HG03565 (cell line): Measurements from ENCODE around the gene STAT1.
A peak's percentile ranks its signal among the peaks of the same experiment; 100 is the strongest.

ENCODE experiments used
- ATAC-seq: cut with Tn5 transposase; IDR thresholded peaks from one replicate; pipeline ENCODE4 v1.9.1; 2021; ENCODE audit warnings: mild to moderate bottlenecking, moderate library complexity; ENCODE audit not compliant: unreplicated experiment

Gene STAT1

DNA sequence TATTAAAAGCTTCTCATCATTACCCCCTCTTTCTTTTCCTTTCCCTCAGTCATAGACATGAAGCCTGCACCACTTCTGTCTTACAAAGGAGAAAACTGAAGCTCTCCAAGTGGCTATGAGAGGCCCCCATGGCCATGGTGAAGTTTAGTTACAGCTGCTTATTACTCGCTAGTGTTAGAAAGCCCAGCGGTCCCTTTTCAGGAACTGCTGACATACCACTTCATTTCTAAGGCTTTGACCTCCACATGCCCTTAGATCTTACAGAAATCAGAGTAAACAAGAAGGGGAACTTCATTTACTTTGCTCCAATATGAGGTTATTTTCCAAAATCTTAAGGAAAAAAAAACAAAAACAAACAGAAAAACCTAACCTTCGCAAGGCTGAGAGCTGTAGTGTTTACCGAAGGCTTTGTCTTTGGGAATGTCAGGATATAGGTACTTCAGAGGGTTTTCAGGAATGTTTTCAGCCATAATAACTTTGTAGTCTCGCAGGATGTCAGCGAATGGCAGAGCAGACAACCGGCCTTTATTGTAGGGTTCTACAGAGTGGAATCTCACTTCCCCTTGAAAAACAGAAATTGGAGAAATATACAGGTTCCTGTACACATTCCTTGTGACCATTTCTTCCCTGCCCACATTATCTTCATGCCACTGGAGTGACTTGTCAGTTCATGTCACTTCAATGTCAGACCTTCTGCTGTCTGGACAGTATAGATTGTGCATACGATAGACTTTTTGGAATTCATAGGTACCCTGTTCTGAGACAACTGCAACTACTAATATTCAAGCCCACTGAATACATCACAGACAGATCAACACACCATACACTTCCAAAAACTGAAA, 18.8 kb upstream of the STAT1 start:
- ATAC-seq = no peak

DNA sequence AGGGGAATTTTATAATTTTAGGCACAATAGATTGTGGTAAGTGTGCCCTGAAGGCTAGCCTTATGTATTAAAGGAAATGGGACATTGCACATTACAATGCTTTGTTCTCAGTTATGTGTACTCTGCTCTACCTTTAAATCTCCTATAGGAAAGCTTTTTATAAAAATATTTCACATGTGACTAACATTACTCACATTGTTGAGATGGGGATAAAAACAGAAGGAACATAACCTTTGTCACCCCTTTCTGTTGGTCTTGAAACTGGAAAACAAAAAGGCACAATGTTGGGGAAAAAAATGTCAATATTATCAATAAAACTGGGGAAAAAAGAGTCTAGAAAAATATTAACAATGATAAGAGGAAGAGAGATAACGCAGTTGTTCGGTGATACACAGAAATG, 17.3 kb upstream of the STAT1 start:
- no peak for ATAC-seq

DNA sequence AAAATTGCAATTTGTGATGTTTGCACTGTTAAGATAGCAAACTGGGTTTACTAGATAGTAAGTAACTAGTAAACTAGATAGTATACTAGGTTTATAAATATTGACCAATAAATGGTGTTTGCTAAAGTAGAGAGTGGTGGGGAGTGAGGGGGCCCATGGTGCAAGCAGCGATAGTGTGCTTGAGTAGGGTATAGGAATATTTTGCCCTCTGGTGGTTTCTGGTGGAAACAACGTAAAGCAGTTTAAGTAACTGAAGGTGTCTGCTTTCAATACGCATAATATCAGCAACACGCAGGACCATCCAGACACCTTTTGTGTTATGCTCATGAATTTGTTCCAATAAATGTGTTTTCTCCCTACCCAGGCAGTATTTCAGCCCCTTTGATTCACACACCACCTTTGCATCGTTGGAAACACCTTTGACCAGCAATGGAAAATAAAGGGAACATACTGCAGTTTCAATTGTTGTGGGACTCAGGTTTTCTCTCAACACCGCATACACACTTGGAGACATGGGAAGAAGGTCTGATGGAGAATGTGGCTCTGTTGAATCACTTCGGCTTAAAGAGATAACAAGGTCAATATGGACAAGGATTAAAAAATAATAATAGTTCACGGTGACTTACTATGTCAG, 16.7 kb upstream of the STAT1 start:
- peak; percentile 81 for ATAC-seq

DNA sequence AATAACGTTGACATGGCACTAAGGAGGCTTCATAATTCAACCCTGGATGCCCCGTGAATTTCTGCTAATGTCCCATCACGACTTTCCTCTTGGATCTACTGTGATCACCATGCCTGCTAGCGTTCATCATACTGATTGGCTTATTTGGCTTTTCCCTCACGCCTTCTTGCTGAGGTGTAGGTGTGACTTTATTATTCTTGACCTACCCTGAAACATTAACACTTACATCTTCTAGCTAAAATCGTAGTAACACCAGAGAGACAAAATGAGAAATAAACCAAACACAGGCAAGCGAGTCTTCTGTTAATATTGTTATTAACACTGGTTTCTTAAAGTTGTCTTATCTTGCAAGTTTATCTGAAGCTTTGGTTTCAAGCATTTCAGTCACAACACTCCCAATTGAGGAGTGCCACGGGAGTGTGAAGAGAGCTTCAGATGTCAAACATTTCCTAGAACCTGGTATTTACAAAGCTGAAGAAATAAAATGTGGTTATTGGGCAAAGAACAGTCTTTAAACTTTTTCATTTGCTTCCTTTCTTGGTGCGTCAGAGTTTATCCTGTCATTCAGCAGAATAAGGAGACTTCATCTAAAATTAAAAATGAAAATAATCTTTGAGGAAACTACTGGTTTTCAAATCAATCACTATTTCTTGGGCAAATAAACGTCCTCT, 15.4 kb upstream of the STAT1 start:
- no peak for ATAC-seq

DNA sequence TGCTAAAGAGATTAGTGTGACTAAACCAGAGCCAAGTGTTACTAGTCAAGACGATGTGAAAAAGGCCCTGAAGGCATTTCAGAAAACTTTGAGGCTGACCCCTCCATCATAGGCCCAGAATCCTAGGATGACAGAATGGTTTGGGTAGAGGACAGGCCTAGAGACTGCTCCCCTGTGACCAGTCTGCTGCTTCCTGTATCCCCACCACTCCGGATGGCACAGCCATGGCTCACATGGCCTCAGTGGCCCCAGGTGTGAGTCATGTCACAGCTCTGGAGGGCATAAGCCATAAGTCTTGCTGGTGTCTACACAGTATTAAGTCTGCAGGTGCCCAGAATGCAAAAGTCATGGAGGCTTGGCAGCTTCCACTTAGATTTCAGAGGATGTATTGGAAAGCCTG, 12.4 kb upstream of the STAT1 start:
- ATAC-seq = no peak

DNA sequence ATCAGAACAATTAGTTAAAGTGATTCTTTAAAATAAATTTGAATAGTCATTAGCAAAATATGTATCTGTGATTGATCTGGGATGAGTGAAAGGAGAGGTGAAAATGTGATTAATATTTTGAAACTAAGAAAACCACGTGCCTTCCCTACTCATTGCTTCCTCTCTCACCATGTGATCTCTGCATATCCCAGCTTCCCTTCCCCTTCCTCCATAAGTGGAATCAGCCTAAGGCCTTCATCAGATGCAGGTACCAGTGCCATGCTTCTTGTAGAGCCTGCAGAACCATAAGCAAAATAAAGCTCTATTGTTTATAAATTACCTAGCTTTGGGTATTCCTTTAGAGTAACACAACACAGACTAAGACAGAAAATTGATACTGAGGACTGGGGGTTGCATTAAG, 11.2 kb upstream of the STAT1 start:
- ATAC-seq = no peak

DNA sequence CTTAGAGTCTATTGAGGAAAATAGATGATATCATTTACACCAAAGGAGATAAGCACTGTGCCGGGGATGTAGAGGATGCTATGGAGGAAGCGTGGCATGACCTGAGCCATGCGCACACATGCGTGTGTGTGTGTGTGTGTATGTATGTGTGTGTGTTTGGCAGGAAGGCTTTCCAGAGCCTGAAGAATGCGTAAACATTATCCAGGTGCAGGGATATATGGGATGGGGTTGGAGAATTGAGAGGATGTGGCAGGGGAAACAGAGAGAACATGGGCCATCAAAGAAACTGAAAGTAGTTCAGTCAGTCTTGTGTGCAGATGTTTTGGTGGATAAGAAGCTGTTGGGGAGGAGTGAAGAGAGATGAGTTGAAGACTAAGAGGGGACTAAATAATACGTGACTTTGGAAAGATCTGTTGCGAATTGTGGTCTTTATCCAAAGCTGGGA, 9.3 kb upstream of the STAT1 start:
- ATAC-seq = no peak

DNA sequence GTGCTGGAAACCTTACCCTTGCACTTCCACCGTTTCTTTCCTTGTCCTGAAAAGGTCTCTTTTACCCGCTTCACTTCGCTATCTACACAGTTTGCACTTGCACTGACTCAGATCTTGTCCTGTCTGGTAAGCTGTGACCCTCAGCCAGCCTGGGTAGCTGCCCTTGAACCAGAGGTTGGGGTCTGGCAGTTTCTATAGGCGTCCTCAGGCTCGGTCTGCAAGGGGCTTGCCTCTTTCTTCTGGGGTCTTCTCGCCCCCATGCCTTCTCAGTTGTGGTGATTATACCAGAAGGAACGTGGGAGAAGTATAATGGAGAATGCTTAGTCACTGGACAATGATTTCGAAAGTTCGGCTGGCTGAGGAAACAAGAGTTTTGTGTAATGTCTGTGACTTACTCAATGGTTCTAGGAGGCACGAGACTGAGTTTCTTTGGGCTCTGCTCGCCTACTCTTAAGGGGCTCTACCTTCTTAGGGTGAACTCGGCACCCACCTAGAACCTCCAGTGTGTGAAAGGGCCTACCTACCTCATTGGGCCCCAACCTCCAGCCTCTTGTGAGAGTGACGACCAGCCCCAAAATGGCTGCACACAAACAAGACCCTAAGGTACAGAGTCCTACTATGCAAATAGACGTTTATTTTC, 6.9 kb upstream of the STAT1 start:
- ATAC-seq = peak; percentile 15

DNA sequence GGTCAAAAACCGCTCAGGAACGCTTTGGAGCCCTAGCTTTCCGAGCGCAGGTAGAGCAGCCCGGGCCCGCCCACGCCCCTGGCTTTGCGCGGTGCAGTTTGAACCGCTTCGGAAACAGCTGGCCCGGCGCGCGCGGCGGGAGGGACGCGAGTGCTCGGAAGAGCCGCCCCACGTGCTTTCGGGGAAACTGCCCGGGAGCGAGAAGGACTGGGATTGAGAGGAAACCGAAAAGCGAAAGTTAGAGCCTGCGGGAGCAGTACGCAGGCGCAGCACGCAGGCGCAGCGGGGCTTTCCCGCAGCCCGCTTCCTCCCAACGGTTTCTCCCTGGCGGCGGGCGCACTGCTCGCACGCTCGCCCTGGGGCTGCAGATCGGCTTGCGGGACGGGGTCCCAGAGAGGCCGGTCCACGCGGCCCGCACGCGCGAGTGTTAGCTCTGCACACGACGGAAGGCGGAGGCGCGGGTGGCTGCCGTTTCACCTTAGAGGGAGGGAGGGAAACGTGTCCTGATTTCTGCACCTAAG, 6.3 kb upstream of the STAT1 start:
- peak; percentile 68 for ATAC-seq

DNA sequence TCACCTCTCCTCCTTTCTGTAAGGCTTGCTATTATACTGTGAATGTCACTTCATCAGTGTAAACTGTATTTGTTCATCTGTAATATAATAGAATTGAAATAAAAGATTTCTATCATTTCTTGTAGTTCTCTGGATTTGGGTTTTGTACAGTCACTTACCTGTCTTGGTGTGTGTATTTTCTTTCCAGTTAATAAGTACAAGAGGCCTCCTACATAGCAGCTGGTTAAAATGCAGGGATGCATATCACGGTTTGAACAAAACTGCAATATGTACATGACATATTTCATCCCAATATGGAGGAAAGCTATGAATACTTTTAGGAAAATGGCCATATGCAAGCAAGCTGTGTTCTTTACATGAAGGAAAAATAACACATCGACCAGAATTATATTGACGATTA, 5.4 kb upstream of the STAT1 start:
- no peak for ATAC-seq

DNA sequence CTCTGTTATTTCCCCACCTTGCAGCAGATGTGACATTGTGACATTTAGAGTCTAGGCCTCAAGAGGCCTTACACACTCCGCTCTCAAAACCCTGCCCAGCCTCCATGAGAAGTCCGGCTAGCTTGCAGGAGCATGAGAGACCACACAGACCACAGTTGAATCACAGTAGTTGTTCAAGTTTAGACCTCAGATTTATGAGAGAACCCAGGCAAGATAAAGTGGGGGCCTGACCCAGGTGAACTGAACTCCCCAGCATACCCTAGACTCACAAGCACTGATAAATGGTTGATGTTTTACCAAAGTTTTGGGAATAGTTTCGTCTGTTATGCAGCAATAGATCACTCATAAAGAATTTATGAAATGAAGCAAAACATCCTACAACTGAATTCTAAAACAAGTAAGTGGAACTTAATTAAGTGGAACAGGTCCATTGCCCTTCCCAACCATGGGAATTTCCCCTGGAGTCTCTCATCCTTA, 4.7 kb upstream of the STAT1 start:
- ATAC-seq = no peak

DNA sequence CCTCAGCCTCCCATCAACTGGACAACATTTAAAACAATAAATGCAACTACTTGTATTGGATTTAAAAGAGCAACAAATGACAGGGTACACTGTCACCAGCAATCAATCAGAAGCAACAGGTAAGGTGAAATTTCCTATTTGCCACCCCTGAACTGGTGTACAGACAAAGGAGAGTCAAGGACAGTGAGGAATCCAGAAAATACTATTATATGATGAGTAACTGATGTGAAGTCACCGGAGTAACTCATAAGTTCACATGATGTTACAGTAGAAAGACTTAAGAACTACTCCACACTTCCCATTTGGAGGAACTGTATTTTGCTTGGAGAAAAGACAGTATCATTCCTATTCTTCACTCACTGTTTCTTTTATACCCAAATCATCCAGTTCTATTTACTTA, 4.1 kb upstream of the STAT1 start:
- no peak for ATAC-seq

DNA sequence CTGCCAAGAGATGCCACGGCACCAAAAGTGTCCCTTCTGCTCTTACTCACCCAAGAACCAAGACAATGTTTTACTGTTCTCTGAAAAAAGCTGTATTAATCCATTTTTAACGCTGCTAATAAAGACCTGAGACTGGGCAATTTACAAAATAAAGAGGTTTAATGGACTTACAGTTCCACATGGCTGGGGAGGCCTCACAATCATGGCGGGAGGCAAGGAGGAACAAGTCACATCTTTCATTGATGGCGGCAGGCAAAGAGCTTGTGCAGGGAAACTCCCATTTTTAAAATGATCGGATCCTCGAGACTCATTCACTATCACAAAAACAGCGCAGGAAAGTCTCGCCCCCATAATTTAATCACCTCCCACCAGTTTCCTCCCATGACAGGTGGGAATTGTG, 1.9 kb upstream of the STAT1 start:
- no peak for ATAC-seq

DNA sequence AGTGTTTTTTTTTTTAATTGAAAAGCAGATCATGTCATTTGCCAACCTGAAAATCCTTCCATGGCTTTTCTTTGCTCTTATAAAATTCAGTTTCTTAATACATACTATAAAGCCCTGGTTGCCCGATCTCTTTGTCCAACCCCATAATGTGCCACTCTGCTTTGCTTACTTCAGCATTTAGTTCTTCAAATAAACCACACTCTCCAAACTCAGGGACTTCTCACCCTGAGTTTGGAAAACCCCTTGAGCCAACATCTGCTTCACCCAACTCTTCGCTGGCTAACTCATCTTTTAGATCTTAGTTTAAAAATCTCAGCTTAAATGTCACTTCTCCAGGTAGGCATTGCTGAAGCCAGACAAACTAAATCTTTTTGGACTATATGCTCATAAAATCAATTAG, 1.3 kb upstream of the STAT1 start:
- no peak for ATAC-seq

DNA sequence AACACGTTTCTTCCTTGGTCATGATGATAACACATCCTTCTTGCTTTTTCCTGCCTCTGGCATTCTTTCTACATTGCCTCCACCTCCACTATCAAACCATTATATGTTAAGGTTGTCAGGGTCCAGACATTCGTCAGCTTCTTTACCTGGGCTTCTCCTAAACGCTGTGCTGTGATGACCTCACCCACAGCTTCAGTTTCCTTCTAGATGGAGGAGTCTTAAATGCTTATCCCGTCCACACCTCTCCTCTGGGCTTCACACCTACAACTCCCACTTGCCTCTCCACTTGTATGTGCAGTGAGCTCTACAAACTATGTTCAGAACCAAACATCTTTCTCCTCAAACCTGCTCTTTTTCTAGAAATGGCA, 666 bp upstream of the STAT1 start:
- no peak for ATAC-seq

DNA sequence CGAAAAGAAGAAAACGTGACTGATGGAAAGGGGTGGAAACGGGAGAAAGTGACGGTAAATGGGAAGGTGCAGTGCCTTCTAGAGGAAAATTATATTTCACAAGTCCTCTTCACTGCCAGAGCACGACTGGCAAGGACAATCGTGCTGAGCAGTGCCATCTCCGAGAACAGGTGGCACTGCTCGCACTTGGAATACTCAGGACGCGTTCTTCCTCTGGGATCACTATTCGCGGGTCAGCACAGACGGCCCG, 364 bp downstream of the STAT1 start:
- ATAC-seq = no peak

DNA sequence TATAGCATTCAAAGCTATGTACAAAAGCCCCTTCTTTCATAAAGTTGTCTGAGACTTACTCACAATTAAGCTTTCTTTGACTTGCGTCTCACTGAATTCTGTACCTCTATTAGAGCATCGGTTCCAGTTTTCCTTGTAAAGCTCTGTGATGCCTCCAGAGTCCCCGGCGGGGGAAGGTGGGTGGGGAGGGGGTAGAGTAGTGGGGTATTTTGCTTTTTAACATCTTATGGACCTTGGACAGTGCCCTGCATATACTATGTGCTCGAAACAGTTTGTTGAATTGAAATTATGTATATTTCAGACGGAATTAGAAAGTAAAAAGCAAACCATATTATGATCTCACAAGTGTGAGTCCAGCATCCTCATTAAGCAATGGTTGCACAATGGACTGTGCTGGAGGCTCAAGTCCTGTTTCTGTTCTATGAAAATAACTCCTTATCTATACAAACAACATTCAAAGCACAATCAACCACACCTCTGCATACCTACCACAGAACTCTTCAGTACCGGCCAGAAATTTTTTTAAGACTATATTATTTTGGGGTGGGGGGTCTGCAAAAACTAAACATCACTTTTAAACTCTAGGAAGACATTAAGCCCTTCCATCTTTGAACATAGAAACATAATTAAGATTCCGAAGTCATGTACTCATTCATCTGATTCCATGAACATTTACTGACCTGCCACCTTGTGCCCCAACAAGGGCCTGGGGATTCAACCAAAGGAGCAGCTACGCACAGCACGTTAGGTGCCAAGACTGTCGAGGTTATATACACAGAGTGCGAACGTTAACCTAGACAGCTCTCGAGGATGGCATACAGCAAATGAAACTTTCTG, 908 bp downstream of the STAT1 start:
- no peak for ATAC-seq

DNA sequence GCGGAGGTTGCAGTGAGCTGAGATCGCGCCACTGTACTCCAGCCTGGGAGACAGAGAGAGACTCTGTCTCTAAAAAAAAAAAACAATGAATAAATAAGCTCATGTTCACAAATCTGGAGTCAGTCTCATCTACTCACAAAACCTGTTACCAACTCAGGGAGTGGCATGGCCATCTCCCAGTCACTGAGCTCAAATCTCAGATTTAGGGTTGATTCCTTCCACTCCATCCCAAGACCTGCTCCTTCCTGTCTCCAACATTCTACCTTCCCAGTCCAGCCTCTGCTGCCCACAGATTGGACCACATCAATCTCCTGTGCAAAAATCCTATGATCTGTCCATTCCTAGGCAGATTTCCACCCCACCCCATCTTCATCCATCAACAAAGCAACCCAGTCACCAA, 1.6 kb downstream of the STAT1 start:
- no peak for ATAC-seq

DNA sequence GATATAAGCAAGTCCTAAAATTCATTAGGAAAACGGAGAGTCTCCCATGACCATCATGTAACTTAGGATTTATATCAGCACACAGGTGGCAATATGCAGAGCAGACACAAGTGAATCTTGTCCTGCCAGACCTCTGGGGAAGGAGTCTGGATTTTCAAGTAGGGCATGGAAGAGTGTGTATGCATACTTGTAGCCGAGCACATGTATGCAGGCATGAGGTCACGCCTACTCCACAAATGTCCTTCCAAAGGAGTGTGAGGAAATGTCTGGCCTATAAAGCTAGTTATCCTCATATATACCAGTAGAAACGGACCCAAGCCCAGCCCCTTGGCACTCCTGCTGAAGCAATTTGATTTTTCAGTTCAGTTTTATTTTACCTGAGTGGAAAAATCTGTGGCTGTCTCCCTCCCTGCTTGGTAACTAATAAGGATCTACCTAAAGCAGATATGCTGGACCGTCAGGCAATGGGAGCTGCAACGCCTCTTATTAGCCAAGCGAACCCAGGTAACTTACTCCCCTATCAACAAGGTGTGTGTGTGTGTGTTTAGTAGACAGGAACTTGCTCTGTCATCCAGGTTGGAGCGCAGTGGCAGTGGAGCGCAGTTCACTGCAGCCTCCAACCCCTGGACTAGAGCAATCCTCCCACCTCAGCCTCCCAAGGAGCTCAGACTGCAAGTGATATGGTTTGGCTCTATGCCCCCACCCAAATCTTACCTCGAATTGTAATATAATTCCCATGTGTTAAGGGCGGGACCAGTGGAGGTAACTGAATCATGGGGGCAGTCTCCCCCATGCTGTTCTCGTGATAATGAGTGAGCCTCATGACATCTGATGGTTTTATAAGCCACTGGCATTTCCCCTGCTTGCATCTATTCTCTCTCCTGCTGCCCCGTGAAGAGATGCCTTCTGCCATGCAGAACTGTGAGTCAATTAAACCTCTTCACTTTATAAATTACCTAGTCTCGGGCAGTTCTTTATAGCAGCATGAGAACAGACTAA, 2.8 kb downstream of the STAT1 start:
- ATAC-seq = no peak
